HCEC 1CT (cell line): Measurements from ENCODE around the gene PLEKHD1.
A peak's percentile ranks its signal among the peaks of the same experiment; 100 is the strongest.

Source experiments
- DNase-seq: peaks from one replicate; pipeline ENCODE4 v3.0.0-alpha.2; 2017

Gene PLEKHD1

DNA sequence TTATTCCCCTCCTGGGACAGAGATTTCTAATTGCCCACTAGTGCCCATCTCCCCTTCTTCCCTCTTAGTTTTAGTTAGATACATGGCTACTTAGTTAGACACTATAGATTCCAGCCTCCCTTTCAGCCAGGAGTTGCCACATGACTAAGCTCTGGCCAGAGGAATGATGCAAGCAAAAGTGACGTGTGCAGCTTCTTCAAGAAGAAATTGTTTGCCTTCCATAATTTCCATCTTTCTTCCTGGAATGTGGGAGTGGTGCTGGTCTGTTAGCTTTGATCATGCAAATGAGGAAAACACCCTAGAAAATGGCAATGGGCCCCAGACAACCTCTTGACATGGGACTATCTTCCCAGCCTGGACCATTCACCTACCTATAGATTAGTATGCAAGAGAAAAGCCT, 68.7 kb downstream of the PLEKHD1 start:
- peak; percentile 67 for DNase-seq

DNA sequence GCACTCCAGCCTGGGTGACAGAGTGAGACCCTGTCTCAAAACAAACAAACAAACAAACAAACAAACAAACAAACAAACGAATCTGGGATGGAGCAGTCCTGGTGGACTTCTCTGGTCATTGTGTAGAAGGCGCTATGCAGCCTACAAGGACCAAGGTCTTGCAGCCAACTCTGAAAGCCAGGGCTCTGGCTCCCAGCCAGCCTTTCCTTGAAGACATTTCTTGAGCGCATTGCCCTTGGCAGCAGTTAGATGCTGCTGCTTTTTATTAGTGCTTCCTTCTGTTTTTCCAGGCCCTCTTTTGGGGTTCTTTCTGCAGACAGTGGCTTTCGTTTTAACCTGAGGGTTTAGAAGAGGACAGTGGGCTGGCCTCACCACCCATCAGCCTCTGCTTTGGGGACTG, 70.0 kb downstream of the PLEKHD1 start:
- no peak for DNase-seq

DNA sequence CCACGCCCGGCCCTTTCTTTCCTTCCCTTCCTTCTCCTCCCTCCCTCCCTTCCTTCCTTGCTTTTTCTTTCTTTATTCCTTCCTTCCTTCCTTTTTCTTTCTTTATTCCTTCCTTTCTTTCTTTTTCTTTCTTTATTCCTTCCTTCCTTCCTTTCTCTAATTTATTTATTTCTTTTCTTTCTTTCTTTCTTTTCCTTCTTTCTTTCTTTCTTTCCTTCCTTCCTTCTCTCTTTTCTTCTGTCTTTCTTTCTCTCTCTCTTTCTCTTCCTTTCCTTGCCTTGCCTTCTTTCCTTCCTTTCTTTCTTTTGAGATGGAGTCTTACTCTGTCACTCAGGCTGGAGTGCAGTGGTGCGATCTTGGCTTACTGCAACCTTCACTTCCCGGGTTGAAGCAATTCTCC, 74.2 kb downstream of the PLEKHD1 start:
- no peak for DNase-seq

DNA sequence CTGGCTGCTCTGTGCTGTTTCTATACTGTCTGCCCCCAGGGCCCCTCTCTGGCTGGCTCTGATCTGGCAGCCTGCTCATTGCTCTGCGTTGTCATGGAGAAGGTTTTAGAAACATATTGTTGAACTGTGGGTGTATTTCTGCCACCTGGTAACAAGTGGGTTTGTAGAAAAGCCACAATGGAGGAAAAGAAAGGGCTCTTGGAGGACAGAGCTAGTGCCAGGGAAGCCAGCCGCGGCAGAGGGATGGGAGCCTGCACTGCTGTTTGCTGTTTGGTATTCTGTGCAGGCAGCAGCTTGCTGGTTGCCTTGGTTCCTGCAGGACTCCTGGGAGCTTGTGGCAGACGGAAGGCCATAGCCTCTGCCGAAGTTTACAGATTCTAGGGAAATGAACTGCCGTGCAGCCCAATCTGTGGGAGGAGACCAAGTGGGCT, 75.1 kb downstream of the PLEKHD1 start:
- DNase-seq = no peak

DNA sequence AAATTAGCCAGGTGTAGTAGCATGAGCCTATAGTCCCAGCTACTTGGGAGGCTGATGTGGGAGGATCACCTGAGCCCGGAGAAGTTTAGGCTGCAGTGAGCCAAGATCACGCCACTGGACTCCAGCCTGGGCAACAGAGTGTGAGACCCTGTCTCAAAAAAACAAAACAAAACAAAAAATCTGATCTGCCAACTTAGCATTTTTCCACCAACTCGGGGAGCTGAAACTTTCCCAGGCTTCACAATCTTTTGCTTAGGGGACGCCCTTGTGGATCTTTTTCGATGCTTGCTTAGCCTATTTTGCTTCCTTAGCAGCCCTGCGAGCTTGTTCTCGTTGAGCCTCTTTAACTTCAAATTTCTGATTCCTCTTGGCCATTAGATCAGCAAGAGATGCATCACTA, 76.3 kb downstream of the PLEKHD1 start:
- no peak for DNase-seq

DNA sequence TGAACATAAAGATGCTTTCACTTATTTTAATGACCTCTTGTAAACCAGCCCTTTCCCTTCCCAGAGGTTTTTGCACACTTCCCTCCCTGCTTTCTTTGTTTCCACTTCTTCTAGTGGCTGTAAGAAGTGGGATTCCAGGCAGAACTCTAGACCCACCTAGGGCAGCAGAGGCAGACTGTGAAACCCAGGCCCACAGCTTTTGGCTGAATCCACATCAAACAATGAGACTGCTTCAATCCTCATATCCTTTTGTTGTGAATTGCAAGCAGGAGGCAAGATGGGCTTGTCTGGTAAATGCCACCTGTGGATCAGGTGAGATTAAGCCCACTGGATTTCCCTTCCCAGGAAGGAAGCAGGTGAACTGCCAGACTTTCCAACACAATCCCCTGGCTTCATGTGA, 77.4 kb downstream of the PLEKHD1 start:
- DNase-seq = no peak

DNA sequence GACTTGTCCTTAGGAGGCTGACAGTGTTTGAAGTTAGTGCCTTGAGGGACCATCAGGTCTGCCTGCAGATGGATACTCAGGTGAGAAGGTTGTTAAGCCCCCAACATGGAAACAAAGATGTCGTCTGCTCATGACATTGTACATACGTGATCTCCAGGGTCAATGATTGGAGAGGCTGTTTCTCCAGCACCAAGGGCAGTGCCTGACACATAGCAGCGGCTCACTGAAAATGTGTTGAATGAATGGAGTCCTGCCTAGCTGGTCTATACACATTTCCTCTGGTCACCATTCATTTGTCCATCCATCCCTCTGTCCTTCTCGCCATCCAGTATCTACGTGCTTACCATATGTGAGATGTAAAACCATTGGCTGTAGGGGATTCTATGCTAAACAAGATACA, 83.0 kb downstream of the PLEKHD1 start:
- DNase-seq = no peak

DNA sequence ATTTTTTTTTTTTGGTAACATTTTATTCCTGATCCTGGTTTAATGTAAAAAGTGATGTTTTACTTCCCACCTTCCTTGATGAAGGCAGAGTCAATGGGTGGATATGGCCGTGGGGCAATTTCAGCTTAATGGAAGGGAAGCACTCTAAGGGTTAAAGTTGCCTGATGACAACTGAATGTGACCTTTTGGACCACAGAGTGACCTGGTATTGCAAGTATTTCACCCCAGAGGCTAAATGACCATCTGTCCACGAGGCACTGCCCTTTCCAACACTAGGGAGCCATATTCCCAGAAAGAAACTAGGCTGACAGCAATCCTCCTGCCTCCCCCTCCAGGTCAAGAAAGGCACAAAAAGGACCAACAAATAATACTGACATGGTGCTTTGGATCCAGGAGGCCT, 85.3 kb downstream of the PLEKHD1 start:
- DNase-seq = no peak

DNA sequence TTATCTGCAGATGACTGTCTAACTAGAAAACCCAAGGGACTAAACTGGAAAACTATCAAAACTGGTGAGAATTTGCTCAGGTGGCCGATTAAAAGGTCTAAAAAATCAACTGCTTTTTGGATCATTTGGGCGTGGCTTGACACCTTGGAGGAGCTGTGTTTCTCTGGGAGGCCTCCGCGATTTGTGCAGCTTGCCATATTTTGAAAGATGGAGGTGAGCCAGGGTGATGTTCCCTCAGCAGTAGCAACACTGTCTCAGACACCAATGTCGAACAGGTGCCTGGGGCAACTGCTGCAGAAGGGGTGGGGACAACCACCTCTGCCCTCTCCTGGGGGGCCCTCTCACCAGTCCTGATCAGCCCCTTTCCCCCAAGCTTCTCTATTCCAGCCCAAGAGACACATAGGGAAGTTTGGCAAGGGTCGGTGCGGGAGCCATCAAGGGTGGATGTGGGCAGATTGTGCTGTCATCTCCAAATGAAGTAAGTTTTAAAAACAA, 86.4 kb downstream of the PLEKHD1 start:
- DNase-seq = no peak

DNA sequence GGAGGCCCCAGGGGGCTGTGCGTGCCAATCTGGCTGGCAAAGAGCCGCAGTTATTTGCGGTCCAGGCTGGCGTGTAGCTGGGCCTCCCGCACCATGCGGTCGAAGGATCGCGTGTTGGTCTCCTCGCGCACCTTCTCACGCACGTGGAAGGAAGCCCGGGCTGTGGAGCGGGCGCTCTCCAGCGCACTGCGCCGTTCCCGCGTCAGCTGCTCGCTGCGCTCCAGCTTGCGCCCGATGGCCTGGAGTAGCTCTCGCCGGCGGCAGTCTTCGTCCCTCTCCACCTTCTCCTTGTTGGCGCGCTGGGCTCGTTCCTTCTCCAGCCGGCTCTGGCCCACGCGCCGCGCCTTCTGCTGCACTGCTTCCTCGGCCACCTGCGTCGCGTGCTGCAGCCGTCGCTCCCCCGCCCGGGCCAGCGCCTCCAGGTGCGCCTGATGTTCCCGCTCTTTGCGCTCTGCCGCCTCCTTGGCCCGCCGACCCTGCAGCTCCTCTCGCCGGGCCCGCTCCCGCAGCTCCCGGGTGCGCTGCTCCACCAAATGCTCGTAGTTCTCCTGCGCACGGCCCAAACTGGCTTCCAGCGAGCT, 87.0 kb downstream of the PLEKHD1 start:
- DNase-seq = no peak

DNA sequence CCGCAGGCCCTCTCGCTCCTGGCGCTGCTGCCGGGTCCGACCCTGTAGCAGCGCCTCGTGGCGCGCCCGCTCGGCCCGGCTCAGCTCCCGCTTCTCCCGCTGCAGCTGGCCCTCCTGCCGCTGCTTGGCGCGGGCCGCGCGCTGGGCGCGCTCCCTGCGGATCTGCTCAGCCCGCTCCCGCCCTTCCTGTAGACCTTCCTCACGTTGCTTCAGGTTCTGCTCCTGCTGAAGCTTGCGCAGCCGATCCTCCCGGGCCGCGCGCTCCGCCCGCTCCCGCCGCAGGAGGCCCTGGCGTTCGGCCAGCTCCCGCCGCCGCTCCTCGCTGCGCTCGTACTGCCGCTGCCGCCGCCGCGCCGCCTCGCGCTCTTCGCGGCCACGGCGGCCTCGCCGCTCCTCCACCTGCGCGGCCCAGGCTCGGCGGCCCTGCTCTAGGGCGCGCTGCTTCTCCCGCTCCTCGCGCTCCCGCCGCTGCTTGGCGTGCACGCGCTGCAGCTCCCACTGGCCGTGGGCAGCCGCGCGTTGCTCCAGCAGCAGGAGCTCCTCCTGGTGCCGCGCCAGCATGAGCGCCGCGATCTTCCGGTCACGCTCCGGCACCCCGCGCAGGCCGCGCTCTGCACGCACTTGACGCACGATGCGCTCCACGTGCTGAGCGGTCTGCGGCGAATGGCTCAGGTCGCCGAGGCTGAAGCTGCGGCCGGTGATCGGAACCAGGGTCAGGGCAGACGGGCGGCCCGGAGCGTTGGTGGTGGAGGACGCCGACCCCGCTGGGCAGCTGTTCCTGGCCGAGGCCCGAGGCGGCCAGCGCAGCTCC, 87.7 kb downstream of the PLEKHD1 start:
- no peak for DNase-seq

DNA sequence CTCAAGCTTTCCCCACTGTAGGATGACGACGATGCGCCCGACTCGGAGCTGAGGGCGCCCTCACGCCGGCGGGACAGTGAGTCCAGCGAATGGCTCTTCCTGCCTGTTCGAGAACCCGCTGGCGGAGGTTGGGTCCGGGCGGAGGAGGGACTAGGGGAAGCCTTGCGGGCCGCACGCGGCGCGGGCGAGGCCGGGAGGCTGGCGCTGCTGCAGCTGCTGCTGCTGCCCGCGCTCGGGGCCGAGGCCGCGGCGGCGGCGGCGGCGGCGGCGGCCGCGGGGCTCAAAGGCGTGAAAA, 88.3 kb downstream of the PLEKHD1 start:
- no peak for DNase-seq

DNA sequence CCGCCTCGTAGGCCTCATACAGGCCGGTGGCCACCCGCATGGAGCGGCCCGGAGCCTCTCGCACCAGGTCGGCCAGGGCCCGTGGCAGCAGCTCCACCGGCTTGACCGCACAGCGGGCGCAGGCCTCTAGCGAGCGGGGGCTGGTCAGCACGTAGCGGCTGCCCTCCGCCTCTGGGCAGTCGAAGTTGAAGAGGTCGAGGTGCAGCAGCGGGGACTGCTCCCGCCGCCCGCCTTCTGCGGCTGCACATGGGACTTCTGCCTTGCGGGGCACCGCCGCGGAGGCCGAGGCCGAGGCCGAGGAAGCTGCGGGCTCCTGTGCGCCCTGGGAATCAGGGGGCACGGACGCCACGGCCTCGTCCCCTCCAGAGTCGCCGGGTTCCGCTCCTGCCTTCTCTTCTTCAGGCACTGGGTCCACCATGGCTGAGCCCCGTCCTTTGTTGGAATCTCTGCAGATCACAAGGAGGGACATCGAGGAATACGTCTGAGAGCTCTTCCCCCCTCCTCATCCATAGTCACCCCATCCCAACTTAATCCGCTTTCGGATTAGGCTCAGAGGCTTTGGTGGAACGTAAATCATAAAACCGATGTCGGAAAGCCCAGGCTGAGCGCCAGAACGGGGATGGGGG, 88.8 kb downstream of the PLEKHD1 start:
- no peak for DNase-seq

DNA sequence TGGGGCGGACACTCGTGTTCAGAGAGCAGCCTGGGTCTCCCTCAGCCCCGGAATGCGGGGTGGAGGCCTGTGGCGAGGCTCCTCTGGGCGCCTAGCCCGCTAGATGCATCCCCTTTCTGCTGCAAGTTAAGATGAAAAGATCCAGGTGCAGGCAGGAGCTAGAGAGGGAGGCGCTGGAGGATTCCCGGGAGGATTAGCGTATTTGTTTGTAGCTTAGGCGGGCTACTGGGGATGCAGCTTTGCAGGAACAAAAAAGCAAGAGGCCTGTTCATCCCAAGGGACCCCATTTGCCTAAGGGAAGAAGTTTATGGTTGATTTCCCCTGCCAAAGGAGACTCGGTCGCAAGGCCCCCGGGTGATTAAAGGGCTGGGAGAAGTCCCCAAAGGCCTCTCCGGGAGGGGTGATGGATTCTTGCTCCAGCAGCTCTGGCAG, 89.3 kb downstream of the PLEKHD1 start:
- DNase-seq = no peak

DNA sequence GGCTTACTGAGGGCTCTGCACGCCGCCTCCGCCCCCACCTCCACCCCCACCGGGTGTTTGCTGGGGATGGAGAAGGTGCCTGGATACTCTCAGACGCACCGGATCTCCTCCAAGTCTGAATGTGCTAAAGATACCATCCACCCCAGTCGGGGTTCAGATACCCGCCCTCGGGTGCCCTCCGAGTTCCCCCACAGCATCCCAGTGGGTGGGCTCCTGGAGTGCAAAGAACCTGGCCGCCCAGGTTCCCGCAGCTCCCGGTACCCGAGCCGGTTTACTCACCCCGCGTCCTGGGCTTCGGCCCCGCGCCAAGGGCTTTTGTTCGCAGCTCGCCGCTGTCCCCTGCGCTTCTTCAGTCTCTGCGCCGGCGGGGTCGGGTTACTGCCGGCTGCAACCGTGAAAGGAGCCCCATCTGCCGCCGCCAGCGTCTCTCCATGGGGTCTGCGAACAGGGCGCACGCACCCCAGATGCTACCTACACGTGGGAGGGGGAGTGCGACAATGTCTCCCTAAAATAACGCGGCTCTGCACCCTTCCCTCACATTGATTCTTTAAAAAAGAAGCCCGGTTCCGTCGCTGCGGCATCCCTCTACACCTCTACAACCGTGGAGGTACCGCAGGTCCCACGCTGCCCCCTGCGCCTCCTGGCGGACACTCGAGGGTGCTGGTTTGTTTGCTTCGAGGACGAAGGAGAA, 89.9 kb downstream of the PLEKHD1 start, which contains the start of gene CCDC177:
Gene CCDC177, minus strand, starts transcription at position 609 of the 691 bp plus-strand sequence. CDS start 1,249 bp downstream, outside the sequence.
- peak; percentile 45 for DNase-seq

DNA sequence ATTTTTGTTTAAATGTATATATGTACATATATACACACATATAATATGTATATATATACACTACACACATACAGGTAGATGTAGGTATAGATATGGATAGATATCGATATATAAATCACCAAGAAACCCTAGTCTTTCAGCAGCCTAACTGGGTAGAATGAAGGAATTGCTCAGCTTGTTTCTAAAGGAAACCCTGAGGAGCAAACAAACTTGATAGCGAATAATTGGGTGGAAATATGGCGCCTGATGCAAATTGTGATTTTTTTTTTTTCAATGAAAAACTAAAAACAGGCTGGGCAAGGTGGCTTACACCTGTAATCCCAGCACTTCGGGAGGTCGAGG, 90.4 kb downstream of the PLEKHD1 start:
- no peak for DNase-seq

DNA sequence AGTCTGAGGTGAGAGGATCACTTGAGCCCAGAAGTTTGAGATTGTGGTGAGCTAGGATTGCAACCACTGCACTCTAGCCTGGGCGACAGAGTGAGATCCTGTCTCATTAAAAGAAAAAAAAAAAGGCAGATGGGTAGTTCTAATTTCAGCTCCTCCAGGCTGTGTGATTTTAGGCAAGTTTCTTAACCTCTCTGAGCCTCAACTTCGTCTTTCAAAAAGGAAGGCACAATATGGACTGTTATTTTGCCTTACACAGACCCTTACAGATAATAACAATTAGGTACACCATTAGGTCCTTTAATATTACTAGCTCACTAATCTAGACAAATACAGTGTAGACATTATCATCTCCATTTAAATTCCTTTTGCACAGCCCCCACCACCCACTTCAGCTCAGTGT, 94.9 kb downstream of the PLEKHD1 start:
- DNase-seq = no peak

DNA sequence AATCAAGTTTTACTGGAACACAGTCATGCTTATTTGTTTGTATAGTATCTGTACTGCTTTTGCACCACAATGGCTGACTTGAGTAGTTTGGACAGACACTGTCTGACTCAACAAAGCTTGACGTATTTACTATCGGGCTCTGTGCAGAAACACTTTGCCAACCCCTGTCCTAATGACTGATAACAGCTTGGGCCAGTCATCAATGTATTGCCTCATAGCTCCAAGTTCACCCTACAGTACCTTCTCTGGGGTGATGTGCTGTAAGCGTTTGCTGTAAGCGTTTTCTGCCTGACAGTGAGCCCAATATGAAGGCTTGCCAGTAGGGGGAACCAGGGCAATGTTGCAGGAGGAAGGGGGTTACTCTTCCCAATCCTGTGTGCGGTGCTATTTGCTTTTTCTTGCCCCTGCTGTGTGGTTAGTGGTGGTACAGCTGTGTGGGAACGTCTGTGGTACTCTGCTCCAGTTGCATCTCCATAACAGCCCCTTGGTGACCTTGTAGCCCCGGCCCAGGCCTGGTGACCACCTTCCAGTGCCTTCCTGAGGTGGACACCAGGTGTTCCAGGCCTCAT, 95.6 kb downstream of the PLEKHD1 start:
- peak; percentile 96 for DNase-seq
